Epithelial cell of proximal tubule (primary cell): ENCODE measurements around the gene ALDH2. TPM values are rescaled to one million over a fixed set of nuclear protein-coding genes. Genes with fewer than 3 reads are reported as not detected.
"Not testable (repeated sequence)": the region's sequence is repeated elsewhere in the genome, so short reads cannot be mapped to it uniquely, and the experiment has no call there.

ENCODE experiments used
- DNase-seq: peaks from one replicate; pipeline ENCODE4 v3.0.0-alpha.2; 2011; ENCODE audit warnings: low read depth
- H3K4me3 ChIP-seq: 2 replicates; pipeline ENCODE4 v1.5.1; 2011; ENCODE audit warnings: low read depth, mild to moderate bottlenecking, low read length
- CTCF ChIP-seq: conservative IDR thresholded peaks from 2 replicates; pipeline ENCODE4 v1.5.1; 2012; ENCODE audit warnings: low read depth, mild to moderate bottlenecking, low read length
- total RNA-seq: library from RNA; depleted of rRNA; stranded (reverse); fragments of >200 nt; gene quantifications from 2 replicates; pipeline ENCODE4 v1.2.3, GENCODE V29; 2015

The ALDH2 gene
- total RNA-seq, 1 donor from 2014 or later: 19.3 TPM

- TF ChIP-seq CTCF: no peak
- DNase-seq: no peak
- no peak overlapping the region for H3K4me3 ChIP-seq
These were observed 61.2 kb downstream of the ALDH2 start for GRCh38 chr12:111827907-111828306.

- no peak overlapping the region for H3K4me3 ChIP-seq
- DNase-seq: no peak
- TF ChIP-seq CTCF: no peak
These were observed 61.7 kb downstream of the ALDH2 start for GRCh38 chr12:111828338-111828979.

GRCh38 chr12:111829635-111830034, 62.9 kb downstream of the ALDH2 start:
- not testable (repeated sequence) for DNase-seq

GRCh38 chr12:111834740-111835386, 68.1 kb downstream of the ALDH2 start:
- DNase-seq, H3K4me3 ChIP-seq: not testable (repeated sequence)

More at GRCh38 chr12:111829635-111830034, 62.9 kb downstream of the ALDH2 start:
- not testable (repeated sequence) for H3K4me3 ChIP-seq

GRCh38 chr12:111835531-111836181, 68.9 kb downstream of the ALDH2 start:
- DNase-seq, H3K4me3 ChIP-seq: not testable (repeated sequence)

- no peak for TF ChIP-seq CTCF
- H3K4me3 ChIP-seq: no peak overlapping the region
- DNase-seq: no peak
These were observed 71.6 kb downstream of the ALDH2 start for GRCh38 chr12:111838353-111838752.

GRCh38 chr12:111840807-111841206, 74.1 kb downstream of the ALDH2 start:
- no peak for TF ChIP-seq CTCF
- no peak for DNase-seq
- H3K4me3 ChIP-seq: peak overlapping the region; percentile 84

GRCh38 chr12:111841236-111841749, 74.6 kb downstream of the ALDH2 start:
- H3K4me3 ChIP-seq: peak overlapping the region; percentile 84
- no peak for DNase-seq

More at GRCh38 chr12:111841236-111841749, 74.6 kb downstream of the ALDH2 start:
- TF ChIP-seq CTCF: no peak
